Right lobe of liver (tissue), 6 donors: ENCODE measurements around the gene DNASE2. TPM values are rescaled to one million over a fixed set of nuclear protein-coding genes. Genes with fewer than 3 reads are reported as not detected.

Experiments used
- ATAC-seq, 4 donors: fragments of 200-7000 bp; cut with Tn5 transposase; one replicate each; pipeline ENCODE4 v1.9.1; 2020; ENCODE audit warnings: mild to moderate bottlenecking in 4 of 4, moderate library complexity in 4 of 4
- DNase-seq, 3 donors: peaks; one replicate each; pipeline ENCODE4 v3.0.0-alpha.2; 2020
- H3K27ac ChIP-seq, 3 donors: fragments of 200-600 bp; one replicate each; pipeline ENCODE4 v1.8.0; 2022
- H3K27me3 ChIP-seq, 2 donors: fragments of 200-600 bp; one replicate each; pipeline ENCODE4 v1.8.0; 2022
- H3K36me3 ChIP-seq, 4 donors: fragments of 200-600 bp; sonication (generic) in 1 of 4; one replicate each; pipeline versions ENCODE4 v1.5.1 to v1.8.0; 2017 to 2022; ENCODE audit warnings: control low read depth in 1 of 4
- H3K4me1 ChIP-seq, 4 donors: fragments of 200-600 bp; sonication (generic) in 1 of 4; one replicate each; pipeline versions ENCODE4 v1.5.1 to v1.8.0; 2017 to 2022; ENCODE audit warnings: control low read depth in 1 of 4
- H3K4me3 ChIP-seq, 3 donors: fragments of 200-600 bp; one replicate each; pipeline ENCODE4 v1.8.0; 2022
- H3K9me3 ChIP-seq, 4 donors: fragments of 200-600 bp; sonication (generic) in 1 of 4; one replicate each; pipeline versions ENCODE4 v1.5.1 to v1.8.0; 2017 to 2022; ENCODE audit warnings: control low read depth in 1 of 4
- POLR2A ChIP-seq: fragments of 450-650 bp; IDR thresholded peaks from one replicate; pipeline ENCODE4 v1.6.1; 2017; ENCODE audit warnings: antibody characterized with exemption, mild to moderate bottlenecking
- WGBS: methylation state at CpG from one replicate; pipeline ENCODE4 v1.1.6; 2018; ENCODE audit warnings: low coverage, low lambda C conversion rate; ENCODE audit not compliant: insufficient coverage; ENCODE audit errors: missing lambda C conversion rate; 5-methylcytosine and 5-hydroxymethylcytosine counted together
- intact Hi-C, 2 donors: fragments of 100-400 bp; cut with DNase I; formaldehyde crosslinking; loops; one replicate each; pipeline versions ENCODE4 v1.11.2 to v1.14.1; 2022
- total RNA-seq, 6 experiments: library from RNA; depleted of rRNA in 2 of 6; stranded (reverse); fragments of >200 nt in 2 of 6; fragmentation: NEBNext Ultra II Directional in 3 of 6; extraction: Animal tissue kit (Norgen Biotek cat#: 25700) in 3 of 6; gene quantifications; one replicate each; pipeline versions ENCODE4 v1.1.0 to v1.2.4, GENCODE V29; 2016 to 2023
- TF ChIP-seq, protein P1 (sequence below), 4 donors: fragments of 200-600 bp in 3 of 4; fragments of 450-650 bp in 1 of 4; IDR thresholded peaks; one replicate each; pipeline versions ENCODE4 v1.5.1 to v1.8.0; 2016 to 2022; ENCODE audit warnings: antibody characterized with exemption in 4 of 4, mild to moderate bottlenecking in 2 of 4
- donor health status: DM: no; HTN: yes; CAD: no.
- donor health status: DM: no; HTN: no; CAD: no.
- donor health status: DM: no; HTN: no; CAD: no.
- donor health status: DM: no; HTN: yes; CAD: no.
- donor health status: DM: no; HTN: yes; CAD: no.

DNASE2 gene
- total RNA-seq, 6 experiments from 2014 or later, result 18.2 to 36.3 (median 26.8) TPM

DNA sequence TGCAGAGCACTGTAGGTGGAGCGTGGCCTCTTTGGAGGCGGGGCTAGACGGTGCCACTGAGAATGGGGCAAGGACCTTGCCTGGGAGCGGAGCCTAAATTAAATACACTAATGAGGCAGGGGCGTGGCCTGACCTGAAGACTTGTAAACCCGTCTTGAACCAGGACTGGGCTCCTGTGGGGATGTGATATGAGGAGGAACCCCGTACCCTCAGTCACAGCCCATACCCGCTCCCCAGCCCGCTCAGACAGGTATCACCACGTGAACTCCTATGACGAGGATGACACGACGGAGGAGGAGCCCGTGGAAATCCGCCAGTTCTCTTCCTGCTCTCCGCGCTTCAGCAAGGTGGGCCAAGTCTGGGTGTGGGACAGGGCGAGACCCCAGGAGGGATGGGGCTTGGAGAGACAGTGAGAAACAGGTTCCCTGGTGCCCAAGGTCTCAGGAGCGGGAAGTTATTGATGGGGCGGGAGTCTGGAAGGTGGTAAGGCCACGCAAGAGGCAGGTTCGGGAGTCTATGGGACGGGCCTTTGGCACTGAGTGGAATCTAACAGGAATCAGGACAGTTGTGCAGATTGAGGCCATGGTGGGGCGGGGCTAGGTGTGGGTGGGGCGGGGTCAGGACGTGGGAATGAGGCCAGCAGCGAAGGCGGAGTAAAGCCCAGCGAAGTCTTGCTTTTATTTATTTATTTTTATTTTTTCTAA, 14.7 kb downstream of the DNASE2 start:
- intact Hi-C loops, result no loop called here
- DNase-seq (no peak), ATAC-seq (no peak)
- TF ChIP-seq POLR2A, result no peak
- TF ChIP-seq, protein P1, sequence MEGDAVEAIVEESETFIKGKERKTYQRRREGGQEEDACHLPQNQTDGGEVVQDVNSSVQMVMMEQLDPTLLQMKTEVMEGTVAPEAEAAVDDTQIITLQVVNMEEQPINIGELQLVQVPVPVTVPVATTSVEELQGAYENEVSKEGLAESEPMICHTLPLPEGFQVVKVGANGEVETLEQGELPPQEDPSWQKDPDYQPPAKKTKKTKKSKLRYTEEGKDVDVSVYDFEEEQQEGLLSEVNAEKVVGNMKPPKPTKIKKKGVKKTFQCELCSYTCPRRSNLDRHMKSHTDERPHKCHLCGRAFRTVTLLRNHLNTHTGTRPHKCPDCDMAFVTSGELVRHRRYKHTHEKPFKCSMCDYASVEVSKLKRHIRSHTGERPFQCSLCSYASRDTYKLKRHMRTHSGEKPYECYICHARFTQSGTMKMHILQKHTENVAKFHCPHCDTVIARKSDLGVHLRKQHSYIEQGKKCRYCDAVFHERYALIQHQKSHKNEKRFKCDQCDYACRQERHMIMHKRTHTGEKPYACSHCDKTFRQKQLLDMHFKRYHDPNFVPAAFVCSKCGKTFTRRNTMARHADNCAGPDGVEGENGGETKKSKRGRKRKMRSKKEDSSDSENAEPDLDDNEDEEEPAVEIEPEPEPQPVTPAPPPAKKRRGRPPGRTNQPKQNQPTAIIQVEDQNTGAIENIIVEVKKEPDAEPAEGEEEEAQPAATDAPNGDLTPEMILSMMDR (IDR thresholded peaks at IDR 0.05), result no peak
- Histone ChIP-seq H3K27me3 (no peaks in the 10 kb centered on the region), H3K27ac (no peak overlapping the region), H3K4me1 (no peaks in the 10 kb centered on the region), H3K4me3 (no peak overlapping the region), H3K9me3 (no peaks in the 10 kb centered on the region), H3K36me3 (no peaks in the 10 kb centered on the region)
- 82% methylated on average over 14 of the region's 29 CpGs for WGBS

GRCh38 chr19:12865746-12866415, 15.4 kb downstream of the DNASE2 start:
- ATAC-seq (no peak), DNase-seq (no peak)
- no peak overlapping the region for H3K27ac ChIP-seq
- H3K36me3 ChIP-seq, result no peaks in the 10 kb centered on the region
- H3K4me1 ChIP-seq, result no peaks in the 10 kb centered on the region
- intact Hi-C loops, result no loop called here
- no peak overlapping the region for H3K4me3 ChIP-seq
- no peaks in the 10 kb centered on the region for H3K27me3 ChIP-seq
- WGBS, result 94% methylated on average over 12 of the region's 19 CpGs
- no peaks in the 10 kb centered on the region for H3K9me3 ChIP-seq
- no peak for TF ChIP-seq POLR2A
- TF ChIP-seq, protein P1 (IDR thresholded peaks at IDR 0.05), result no peak

- Histone ChIP-seq H3K4me1 (no peaks in the 10 kb centered on the region), H3K36me3 (no peaks in the 10 kb centered on the region), H3K9me3 (no peaks in the 10 kb centered on the region), H3K4me3 (no peak overlapping the region), H3K27ac (no peak overlapping the region), H3K27me3 (no peaks in the 10 kb centered on the region)
- intact Hi-C loops, result no loop called here
- WGBS, result 73% methylated on average over 18 of the region's 34 CpGs
- TF ChIP-seq, protein P1 (IDR thresholded peaks at IDR 0.05), result peak; percentile 41 to 56 (median 46)
- no peak for TF ChIP-seq POLR2A
- ATAC-seq, result peak; percentile 76 to 89 (median 88)
- DNase-seq, result peak; percentile 58 to 85 (median 69)
These were observed 16.2 kb downstream of the DNASE2 start for GRCh38 chr19:12864721-12865715.

GRCh38 chr19:12864143-12864542, 17.1 kb downstream of the DNASE2 start:
- Histone ChIP-seq H3K27ac (no peak overlapping the region), H3K4me1 (no peaks in the 10 kb centered on the region), H3K36me3 (no peaks in the 10 kb centered on the region), H3K9me3 (no peaks in the 10 kb centered on the region), H3K27me3 (no peaks in the 10 kb centered on the region), H3K4me3 (no peak overlapping the region)
- WGBS, result 88% methylated on average over 4 of the region's 4 CpGs
- no peak for TF ChIP-seq POLR2A
- TF ChIP-seq, protein P1 (IDR thresholded peaks at IDR 0.05), result no peak
- no peak for DNase-seq
- no peak for ATAC-seq
- intact Hi-C loops, result no loop called here
